Measurements from ENCODE around the gene GLTP. TPM values are rescaled to one million over a fixed set of nuclear protein-coding genes. Genes with fewer than 3 reads are reported as not detected.
"Not testable (repeated sequence)": the region's sequence is repeated elsewhere in the genome, so short reads cannot be mapped to it uniquely, and the experiment has no call there.

GLTP gene
- total RNA-seq, 4 donors from 2014 or later = 18.3 to 34.0 (median 22.4) TPM

- DNase-seq (no peak), ATAC-seq (no peak)
- intact Hi-C loops (cut with DNase I; ENCODE audit: low total_unique reads) = no loop called here
- Histone ChIP-seq H3K9me3 (no peaks in the 10 kb centered on the region), H3K4me3 (no peak overlapping the region), H3K27me3 (no peaks in the 10 kb centered on the region), H3K36me3 (no peaks in the 10 kb centered on the region), H3K27ac (no peak overlapping the region), H3K4me1 (peaks cover 0 to 10% of the 10 kb centered on the region in 2 donors)
- no peak for TF ChIP-seq POLR2A (IDR thresholded peaks at IDR 0.05)
- TF ChIP-seq, protein P1, sequence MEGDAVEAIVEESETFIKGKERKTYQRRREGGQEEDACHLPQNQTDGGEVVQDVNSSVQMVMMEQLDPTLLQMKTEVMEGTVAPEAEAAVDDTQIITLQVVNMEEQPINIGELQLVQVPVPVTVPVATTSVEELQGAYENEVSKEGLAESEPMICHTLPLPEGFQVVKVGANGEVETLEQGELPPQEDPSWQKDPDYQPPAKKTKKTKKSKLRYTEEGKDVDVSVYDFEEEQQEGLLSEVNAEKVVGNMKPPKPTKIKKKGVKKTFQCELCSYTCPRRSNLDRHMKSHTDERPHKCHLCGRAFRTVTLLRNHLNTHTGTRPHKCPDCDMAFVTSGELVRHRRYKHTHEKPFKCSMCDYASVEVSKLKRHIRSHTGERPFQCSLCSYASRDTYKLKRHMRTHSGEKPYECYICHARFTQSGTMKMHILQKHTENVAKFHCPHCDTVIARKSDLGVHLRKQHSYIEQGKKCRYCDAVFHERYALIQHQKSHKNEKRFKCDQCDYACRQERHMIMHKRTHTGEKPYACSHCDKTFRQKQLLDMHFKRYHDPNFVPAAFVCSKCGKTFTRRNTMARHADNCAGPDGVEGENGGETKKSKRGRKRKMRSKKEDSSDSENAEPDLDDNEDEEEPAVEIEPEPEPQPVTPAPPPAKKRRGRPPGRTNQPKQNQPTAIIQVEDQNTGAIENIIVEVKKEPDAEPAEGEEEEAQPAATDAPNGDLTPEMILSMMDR (IDR thresholded peaks at IDR 0.05 in 4 of 5, conservative IDR thresholded peaks at IDR 0.05 in 1 of 5) = no peak
- in situ Hi-C loops (cut with MboI; ENCODE audit: low sequenced_read_pairs in 4 of 4) = no loop called here
Measured at GRCh38 chr12:109863847-109864712, 16.3 kb downstream of the GLTP start.

DNA sequence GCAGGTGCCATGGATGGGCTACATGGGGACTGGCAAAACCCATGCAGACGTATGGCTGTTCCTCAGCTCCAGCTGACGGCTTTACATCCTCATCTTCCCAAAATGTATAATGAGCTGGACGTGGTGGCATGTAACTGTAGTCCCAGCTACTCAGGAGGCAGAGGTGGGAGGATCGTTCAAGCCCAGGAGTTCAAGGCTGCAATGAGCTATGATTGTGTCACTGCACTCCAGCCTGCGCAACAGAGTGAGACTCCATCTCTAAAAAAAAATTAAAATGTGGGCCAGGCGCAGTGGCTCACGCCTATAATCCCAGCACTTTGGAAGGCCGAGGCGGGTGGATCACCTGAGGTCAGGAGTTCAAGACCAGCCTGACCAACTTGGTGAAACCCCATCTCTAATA, 17.9 kb downstream of the GLTP start:
- ATAC-seq; DNase-seq; H3K9me3 ChIP-seq; H3K4me3 ChIP-seq; H3K36me3 ChIP-seq; H3K27me3 ChIP-seq; H3K27ac ChIP-seq; intact Hi-C loops (cut with DNase I; ENCODE audit: low total_unique reads); H3K4me1 ChIP-seq; in situ Hi-C loops (cut with MboI; ENCODE audit: low sequenced_read_pairs in 4 of 4): not testable (repeated sequence)

DNA sequence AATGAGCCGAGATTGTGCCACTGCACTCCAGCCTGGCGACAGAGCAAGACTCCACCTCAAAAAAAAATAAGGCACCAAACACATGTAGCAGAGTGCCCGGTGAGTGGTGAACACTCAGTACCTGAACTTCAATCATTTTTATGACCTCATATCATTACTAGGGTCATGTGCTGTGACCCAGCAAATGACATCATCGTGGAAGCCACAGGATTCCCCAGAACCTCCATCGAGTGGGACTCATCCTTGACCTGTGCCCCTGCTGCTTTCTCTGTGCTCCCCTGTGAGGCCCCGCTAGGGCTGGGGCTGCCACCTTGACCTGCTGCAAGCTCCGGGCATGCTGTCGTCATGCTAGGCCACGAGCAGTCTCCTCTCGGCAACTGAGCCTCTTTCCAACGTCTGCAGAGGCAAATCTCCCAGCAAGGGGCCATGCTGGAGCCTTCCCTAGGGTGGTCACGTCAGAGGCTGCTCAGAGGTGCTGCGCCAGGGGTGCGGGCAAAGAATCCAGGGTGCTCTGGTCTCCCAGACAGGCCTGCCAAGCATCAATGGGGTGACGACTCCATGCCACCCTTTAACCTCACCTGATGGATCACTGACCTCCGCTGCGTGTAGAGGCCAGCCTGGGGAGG, 18.5 kb downstream of the GLTP start:
- ATAC-seq = no peak

GRCh38 chr12:109860977-109861376, 19.4 kb downstream of the GLTP start:
- in situ Hi-C loops (cut with MboI; ENCODE audit: low sequenced_read_pairs in 4 of 4) (no loop called here), intact Hi-C loops (cut with DNase I; ENCODE audit: low total_unique reads) (no loop called here)
- DNase-seq (no peak), ATAC-seq (no peak)
- Histone ChIP-seq H3K4me1 (peaks cover 0 to 10% of the 10 kb centered on the region in 2 donors), H3K27ac (no peak overlapping the region), H3K36me3 (peaks cover 0 to 14% of the 10 kb centered on the region in 2 donors), H3K9me3 (no peaks in the 10 kb centered on the region), H3K4me3 (no peak overlapping the region), H3K27me3 (no peaks in the 10 kb centered on the region)
- TF ChIP-seq, protein P1 (IDR thresholded peaks at IDR 0.05 in 4 of 5, conservative IDR thresholded peaks at IDR 0.05 in 1 of 5) = no peak
- TF ChIP-seq POLR2A (IDR thresholded peaks at IDR 0.05) = no peak

More for the DNA sequence above, 18.5 kb downstream of the GLTP start:
- intact Hi-C loops (cut with DNase I; ENCODE audit: low total_unique reads) = no loop called here
- H3K9me3 ChIP-seq = no peaks in the 10 kb centered on the region
- TF ChIP-seq POLR2A (IDR thresholded peaks at IDR 0.05) = no peak
- H3K27ac ChIP-seq = no peak overlapping the region
- peaks cover 0 to 11% of the 10 kb centered on the region in 2 donors for H3K36me3 ChIP-seq
- peaks cover 0 to 10% of the 10 kb centered on the region in 2 donors for H3K4me1 ChIP-seq
- in situ Hi-C loops (cut with MboI; ENCODE audit: low sequenced_read_pairs in 4 of 4) = no loop called here
- no peak for DNase-seq
- H3K27me3 ChIP-seq = no peaks in the 10 kb centered on the region
- no peak overlapping the region for H3K4me3 ChIP-seq

- Histone ChIP-seq H3K4me3 (no peak overlapping the region), H3K27ac (no peak overlapping the region), H3K4me1 (no peaks in the 10 kb centered on the region), H3K27me3 (no peaks in the 10 kb centered on the region), H3K36me3 (peaks cover 0 to 19% of the 10 kb centered on the region in 2 donors), H3K9me3 (no peaks in the 10 kb centered on the region)
- DNase-seq = no peak
- TF ChIP-seq, protein P1 (IDR thresholded peaks at IDR 0.05 in 4 of 5, conservative IDR thresholded peaks at IDR 0.05 in 1 of 5) = no peak
- no peak for TF ChIP-seq POLR2A (IDR thresholded peaks at IDR 0.05)
- no peak for ATAC-seq
- intact Hi-C loops (cut with DNase I; ENCODE audit: low total_unique reads) = no loop called here
- in situ Hi-C loops (cut with MboI; ENCODE audit: low sequenced_read_pairs in 4 of 4) = no loop called here
Measured at GRCh38 chr12:109858764-109859163, 21.6 kb downstream of the GLTP start.
